ENCODE measurements around the gene FRMD6. TPM values are rescaled to one million over a fixed set of nuclear protein-coding genes. Genes with fewer than 3 reads are reported as not detected.
A peak's percentile ranks its signal among the peaks of the same experiment; 100 is the strongest.

Gene FRMD6
- total and polyA plus RNA-seq, 2 experiments from 2014 or later, result 5.4 to 18.7 TPM

DNA sequence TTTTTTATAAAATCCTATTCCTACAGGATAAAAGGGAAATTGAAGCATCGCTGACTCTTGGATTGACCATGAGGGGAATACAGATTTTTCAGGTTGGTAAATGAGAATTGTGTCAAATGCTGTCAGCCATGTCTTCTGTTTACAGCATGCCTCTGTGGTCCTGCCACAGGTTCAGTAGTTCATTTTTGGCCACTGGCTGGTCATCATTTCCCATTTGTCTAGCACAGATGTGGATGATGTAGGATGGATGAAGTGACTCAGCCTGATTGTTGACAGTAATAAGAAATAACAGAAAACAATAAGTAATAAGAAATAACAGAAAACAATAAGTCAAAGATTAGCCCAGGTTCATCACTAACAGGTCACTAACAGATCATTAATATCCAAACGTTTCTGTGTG, 59.8 kb downstream of the FRMD6 start (continued):
- TF ChIP-seq, protein P1, sequence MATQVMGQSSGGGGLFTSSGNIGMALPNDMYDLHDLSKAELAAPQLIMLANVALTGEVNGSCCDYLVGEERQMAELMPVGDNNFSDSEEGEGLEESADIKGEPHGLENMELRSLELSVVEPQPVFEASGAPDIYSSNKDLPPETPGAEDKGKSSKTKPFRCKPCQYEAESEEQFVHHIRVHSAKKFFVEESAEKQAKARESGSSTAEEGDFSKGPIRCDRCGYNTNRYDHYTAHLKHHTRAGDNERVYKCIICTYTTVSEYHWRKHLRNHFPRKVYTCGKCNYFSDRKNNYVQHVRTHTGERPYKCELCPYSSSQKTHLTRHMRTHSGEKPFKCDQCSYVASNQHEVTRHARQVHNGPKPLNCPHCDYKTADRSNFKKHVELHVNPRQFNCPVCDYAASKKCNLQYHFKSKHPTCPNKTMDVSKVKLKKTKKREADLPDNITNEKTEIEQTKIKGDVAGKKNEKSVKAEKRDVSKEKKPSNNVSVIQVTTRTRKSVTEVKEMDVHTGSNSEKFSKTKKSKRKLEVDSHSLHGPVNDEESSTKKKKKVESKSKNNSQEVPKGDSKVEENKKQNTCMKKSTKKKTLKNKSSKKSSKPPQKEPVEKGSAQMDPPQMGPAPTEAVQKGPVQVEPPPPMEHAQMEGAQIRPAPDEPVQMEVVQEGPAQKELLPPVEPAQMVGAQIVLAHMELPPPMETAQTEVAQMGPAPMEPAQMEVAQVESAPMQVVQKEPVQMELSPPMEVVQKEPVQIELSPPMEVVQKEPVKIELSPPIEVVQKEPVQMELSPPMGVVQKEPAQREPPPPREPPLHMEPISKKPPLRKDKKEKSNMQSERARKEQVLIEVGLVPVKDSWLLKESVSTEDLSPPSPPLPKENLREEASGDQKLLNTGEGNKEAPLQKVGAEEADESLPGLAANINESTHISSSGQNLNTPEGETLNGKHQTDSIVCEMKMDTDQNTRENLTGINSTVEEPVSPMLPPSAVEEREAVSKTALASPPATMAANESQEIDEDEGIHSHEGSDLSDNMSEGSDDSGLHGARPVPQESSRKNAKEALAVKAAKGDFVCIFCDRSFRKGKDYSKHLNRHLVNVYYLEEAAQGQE (IDR thresholded peaks at IDR 0.05; ENCODE audit: unreplicated experiment), result no peak

DNA sequence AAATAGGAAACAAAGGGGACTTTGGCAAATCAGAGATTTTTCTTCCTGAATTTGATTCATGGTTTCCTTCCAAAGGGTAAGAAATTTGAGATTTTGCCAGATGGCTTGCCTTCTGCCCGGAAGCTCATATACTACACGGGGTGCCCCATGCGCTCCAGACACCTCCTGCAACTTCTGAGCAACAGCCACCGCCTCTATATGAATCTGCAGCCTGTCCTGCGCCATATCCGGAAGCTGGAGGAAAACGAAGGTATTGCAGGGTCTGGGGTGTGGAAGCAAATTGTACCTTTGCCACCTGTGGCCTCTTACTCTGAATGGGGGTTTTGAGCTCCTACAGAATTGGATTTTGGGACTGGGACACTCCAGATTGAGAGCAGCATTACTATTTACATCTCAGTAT, 63.5 kb downstream of the FRMD6 start:
- Mint-ChIP-seq H3K27me3 (ENCODE audit: insufficient read depth, low read depth, poor library complexity) (peaks cover 4% of the 10 kb centered on the region), H3K27ac (0 out of 2 replicates have a peak overlapping the region, but pooled peaks have one; percentile 56), H3K36me3 (ENCODE audit: low read depth) (peaks cover 6% of the 10 kb centered on the region; the same call in 2 of the 3 replicates), H3K4me1 (peaks cover 34% of the 10 kb centered on the region), H3K4me3 (no peak overlapping the region), H3K9me3 (no peaks in the 10 kb centered on the region)
- Histone ChIP-seq H3K27me3 (ENCODE audit: insufficient read depth) (no peaks in the 10 kb centered on the region), H3K4me2 (no peak overlapping the region), H2AFZ (no peak overlapping the region), H3K79me2 (replicated peaks; ENCODE audit: insufficient read depth) (no peaks in the 10 kb centered on the region), H4K20me1 (replicated peaks; ENCODE audit: insufficient read depth) (no peaks in the 10 kb centered on the region), H3K4me1 (ENCODE audit: insufficient read depth) (peaks cover 41% of the 10 kb centered on the region), H3K36me3 (ENCODE audit: insufficient read depth) (no peaks in the 10 kb centered on the region), H3K4me3 (no peak overlapping the region), H3K9me2 (ENCODE audit: insufficient read depth) (no peaks in the 10 kb centered on the region), H3K27ac (ENCODE audit: low read depth) (0 out of 2 replicates have a peak overlapping the region, but pooled peaks have one; percentile 46), H3F3A (replicated peaks; ENCODE audit: low read depth) (no peaks in the 10 kb centered on the region)
- ATAC-seq, result peak; percentile 31; the same call in 2 of the 3 replicates
- no peak for DNase-seq (ENCODE audit: low spot score)
- TF ChIP-seq, protein P1 (IDR thresholded peaks at IDR 0.05; ENCODE audit: unreplicated experiment), result no peak
- TF ChIP-seq, protein P2, sequence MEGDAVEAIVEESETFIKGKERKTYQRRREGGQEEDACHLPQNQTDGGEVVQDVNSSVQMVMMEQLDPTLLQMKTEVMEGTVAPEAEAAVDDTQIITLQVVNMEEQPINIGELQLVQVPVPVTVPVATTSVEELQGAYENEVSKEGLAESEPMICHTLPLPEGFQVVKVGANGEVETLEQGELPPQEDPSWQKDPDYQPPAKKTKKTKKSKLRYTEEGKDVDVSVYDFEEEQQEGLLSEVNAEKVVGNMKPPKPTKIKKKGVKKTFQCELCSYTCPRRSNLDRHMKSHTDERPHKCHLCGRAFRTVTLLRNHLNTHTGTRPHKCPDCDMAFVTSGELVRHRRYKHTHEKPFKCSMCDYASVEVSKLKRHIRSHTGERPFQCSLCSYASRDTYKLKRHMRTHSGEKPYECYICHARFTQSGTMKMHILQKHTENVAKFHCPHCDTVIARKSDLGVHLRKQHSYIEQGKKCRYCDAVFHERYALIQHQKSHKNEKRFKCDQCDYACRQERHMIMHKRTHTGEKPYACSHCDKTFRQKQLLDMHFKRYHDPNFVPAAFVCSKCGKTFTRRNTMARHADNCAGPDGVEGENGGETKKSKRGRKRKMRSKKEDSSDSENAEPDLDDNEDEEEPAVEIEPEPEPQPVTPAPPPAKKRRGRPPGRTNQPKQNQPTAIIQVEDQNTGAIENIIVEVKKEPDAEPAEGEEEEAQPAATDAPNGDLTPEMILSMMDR (conservative IDR thresholded peaks at IDR 0.05; ENCODE audit: low read depth in 2 of 2), result no peak
- TF ChIP-seq EZH2phosphoT487 (IDR thresholded peaks at IDR 0.05; ENCODE audit: unreplicated experiment) (no peak), ZNF114 (CRISPR knock-in tag; IDR thresholded peaks at IDR 0.05) (no peak), POLR2AphosphoS5 (IDR thresholded peaks at IDR 0.05; ENCODE audit: low read depth) (no peak), ZNF331 (CRISPR knock-in tag; IDR thresholded peaks at IDR 0.05; ENCODE audit: low read depth) (no peak), JUNB (IDR thresholded peaks at IDR 0.05; ENCODE audit: unreplicated experiment) (no peak)
- TF ChIP-seq, protein P3, sequence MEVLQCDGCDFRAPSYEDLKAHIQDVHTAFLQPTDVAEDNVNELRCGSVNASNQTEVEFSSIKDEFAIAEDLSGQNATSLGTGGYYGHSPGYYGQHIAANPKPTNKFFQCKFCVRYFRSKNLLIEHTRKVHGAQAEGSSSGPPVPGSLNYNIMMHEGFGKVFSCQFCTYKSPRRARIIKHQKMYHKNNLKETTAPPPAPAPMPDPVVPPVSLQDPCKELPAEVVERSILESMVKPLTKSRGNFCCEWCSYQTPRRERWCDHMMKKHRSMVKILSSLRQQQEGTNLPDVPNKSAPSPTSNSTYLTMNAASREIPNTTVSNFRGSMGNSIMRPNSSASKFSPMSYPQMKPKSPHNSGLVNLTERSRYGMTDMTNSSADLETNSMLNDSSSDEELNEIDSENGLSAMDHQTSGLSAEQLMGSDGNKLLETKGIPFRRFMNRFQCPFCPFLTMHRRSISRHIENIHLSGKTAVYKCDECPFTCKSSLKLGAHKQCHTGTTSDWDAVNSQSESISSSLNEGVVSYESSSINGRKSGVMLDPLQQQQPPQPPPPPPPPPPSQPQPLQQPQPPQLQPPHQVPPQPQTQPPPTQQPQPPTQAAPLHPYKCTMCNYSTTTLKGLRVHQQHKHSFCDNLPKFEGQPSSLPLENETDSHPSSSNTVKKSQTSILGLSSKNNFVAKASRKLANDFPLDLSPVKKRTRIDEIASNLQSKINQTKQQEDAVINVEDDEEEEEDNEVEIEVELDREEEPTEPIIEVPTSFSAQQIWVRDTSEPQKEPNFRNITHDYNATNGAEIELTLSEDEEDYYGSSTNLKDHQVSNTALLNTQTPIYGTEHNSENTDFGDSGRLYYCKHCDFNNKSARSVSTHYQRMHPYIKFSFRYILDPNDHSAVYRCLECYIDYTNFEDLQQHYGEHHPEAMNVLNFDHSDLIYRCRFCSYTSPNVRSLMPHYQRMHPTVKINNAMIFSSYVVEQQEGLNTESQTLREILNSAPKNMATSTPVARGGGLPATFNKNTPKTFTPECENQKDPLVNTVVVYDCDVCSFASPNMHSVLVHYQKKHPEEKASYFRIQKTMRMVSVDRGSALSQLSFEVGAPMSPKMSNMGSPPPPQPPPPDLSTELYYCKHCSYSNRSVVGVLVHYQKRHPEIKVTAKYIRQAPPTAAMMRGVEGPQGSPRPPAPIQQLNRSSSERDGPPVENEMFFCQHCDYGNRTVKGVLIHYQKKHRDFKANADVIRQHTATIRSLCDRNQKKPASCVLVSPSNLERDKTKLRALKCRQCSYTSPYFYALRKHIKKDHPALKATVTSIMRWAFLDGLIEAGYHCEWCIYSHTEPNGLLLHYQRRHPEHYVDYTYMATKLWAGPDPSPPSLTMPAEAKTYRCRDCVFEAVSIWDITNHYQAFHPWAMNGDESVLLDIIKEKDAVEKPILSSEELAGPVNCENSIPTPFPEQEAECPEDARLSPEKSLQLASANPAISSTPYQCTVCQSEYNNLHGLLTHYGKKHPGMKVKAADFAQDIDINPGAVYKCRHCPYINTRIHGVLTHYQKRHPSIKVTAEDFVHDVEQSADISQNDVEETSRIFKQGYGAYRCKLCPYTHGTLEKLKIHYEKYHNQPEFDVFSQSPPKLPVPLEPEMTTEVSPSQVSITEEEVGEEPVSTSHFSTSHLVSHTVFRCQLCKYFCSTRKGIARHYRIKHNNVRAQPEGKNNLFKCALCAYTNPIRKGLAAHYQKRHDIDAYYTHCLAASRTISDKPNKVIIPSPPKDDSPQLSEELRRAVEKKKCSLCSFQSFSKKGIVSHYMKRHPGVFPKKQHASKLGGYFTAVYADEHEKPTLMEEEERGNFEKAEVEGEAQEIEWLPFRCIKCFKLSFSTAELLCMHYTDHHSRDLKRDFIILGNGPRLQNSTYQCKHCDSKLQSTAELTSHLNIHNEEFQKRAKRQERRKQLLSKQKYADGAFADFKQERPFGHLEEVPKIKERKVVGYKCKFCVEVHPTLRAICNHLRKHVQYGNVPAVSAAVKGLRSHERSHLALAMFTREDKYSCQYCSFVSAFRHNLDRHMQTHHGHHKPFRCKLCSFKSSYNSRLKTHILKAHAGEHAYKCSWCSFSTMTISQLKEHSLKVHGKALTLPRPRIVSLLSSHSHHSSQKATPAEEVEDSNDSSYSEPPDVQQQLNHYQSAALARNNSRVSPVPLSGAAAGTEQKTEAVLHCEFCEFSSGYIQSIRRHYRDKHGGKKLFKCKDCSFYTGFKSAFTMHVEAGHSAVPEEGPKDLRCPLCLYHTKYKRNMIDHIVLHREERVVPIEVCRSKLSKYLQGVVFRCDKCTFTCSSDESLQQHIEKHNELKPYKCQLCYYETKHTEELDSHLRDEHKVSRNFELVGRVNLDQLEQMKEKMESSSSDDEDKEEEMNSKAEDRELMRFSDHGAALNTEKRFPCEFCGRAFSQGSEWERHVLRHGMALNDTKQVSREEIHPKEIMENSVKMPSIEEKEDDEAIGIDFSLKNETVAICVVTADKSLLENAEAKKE (CRISPR knock-in tag; IDR thresholded peaks at IDR 0.05), result no peak
